Small intestine (tissue), 7 donors: ENCODE data around the gene HEXIM2. TPM values are rescaled to one million over a fixed set of nuclear protein-coding genes. Genes with fewer than 3 reads are reported as not detected.

Source experiments
- DNase-seq, 2 donors: peaks; one replicate each; pipeline versions ENCODE4 v3.0.0 to v3.0.0-alpha.2; 2013
- FAIRE-seq: peaks from 2 replicates; lab custom pipeline; 2012; peaks lifted over from hg19 to GRCh38; lab: Jason Lieb, UNC
- H3K27ac ChIP-seq, 3 donors: one replicate each; pipeline ENCODE4 v1.5.1; 2013; ENCODE audit warnings: low read length in 2 of 3, mild to moderate bottlenecking in 2 of 3, control low read depth in 1 of 3, inconsistent platforms in 1 of 3, low read depth in 1 of 3, moderate library complexity in 1 of 3
- H3K27me3 ChIP-seq, 3 donors: one replicate each; pipeline ENCODE4 v1.6.1; 2013; ENCODE audit warnings: low read length in 3 of 3, inconsistent platforms in 1 of 3; ENCODE audit not compliant: control insufficient read depth in 3 of 3, insufficient read depth in 3 of 3
- H3K36me3 ChIP-seq, 3 donors: one replicate each; pipeline ENCODE4 v1.6.1; 2013; ENCODE audit warnings: low read length in 3 of 3, inconsistent platforms in 1 of 3, low read depth in 1 of 3, mild to moderate bottlenecking in 1 of 3, moderate library complexity in 1 of 3; ENCODE audit not compliant: control insufficient read depth in 3 of 3, insufficient read depth in 2 of 3
- H3K4me1 ChIP-seq, 3 donors: one replicate each; pipeline ENCODE4 v1.6.1; 2013; ENCODE audit warnings: low read length in 2 of 3, inconsistent platforms in 1 of 3, low read depth in 1 of 3, mild to moderate bottlenecking in 1 of 3, moderate library complexity in 1 of 3; ENCODE audit not compliant: control insufficient read depth in 3 of 3, insufficient read depth in 2 of 3
- H3K4me3 ChIP-seq, 3 donors: one replicate each; pipeline ENCODE4 v1.5.1; 2013; ENCODE audit warnings: low read length in 3 of 3, control low read depth in 1 of 3, inconsistent platforms in 1 of 3, low read depth in 1 of 3, mild to moderate bottlenecking in 1 of 3, moderate library complexity in 1 of 3
- H3K9me3 ChIP-seq, 2 donors: one replicate each; pipeline ENCODE4 v1.6.1; 2013; ENCODE audit warnings: low read depth in 1 of 2, low read length in 1 of 2; ENCODE audit not compliant: control insufficient read depth in 2 of 2, insufficient read depth in 1 of 2
- WGBS, 3 donors: extraction: QIAGEN DNeasy Blood & Tissue Kit; methylation state at CpG; one replicate each; pipeline ENCODE4 v1.1.7; 2013; 5-methylcytosine and 5-hydroxymethylcytosine counted together
- polyA plus RNA-seq, 4 donors: library from polyadenylated mRNA; stranded (reverse) in 3 of 4; unstranded in 1 of 4; fragments of 200-250 nt in 3 of 4; fragments of 120-200 nt in 1 of 4; gene quantifications; one replicate each; pipeline versions ENCODE4 v1.2.1 to v1.2.3, GENCODE V29; 2013
- donor health status: healthy with polysubstance abuse.
- donor health status: control.
- donor health status: control.
- donor health status: Bipolar disorder and iron deficiency.
- donor health status: healthy.

The HEXIM2 gene
- polyA plus RNA-seq, 4 donors = 11.2 to 13.3 (median 12.1) TPM

GRCh38 chr17:45162025-45162687 lies 481 bp downstream of the HEXIM2 start:
- FAIRE-seq = no peak

GRCh38 chr17:45164734-45165269 lies 3.1 kb downstream of the HEXIM2 start:
- Histone ChIP-seq H3K4me3 (no peak overlapping the region), H3K27me3 (no peaks in the 10 kb centered on the region), H3K4me1 (peaks cover 0 to 21% (median 3%) of the 10 kb centered on the region in 3 donors), H3K36me3 (peaks cover 0 to 25% (median 3%) of the 10 kb centered on the region in 3 donors), H3K9me3 (no peaks in the 10 kb centered on the region), H3K27ac (no peak overlapping the region)
- FAIRE-seq (no peak), DNase-seq (no peak)
- WGBS, 3 donors = 92 to 94% (median 93%) methylated on average over 7 of the region's 7 CpGs

More at GRCh38 chr17:45162025-45162687, 481 bp downstream of the HEXIM2 start:
- peaks cover 0 to 17% (median 0%) of the 10 kb centered on the region in 3 donors for H3K36me3 ChIP-seq
- WGBS, 3 donors = 49 to 57% (median 53%) methylated on average over 9 of the region's 9 CpGs
- peak overlapping the region in 2 of 3 donors; percentile 12 to 70 for H3K27ac ChIP-seq
- peak overlapping the region in 2 of 3 donors; percentile 32 to 49 for H3K4me3 ChIP-seq
- no peak for DNase-seq
- H3K4me1 ChIP-seq = peaks cover 2 to 35% (median 5%) of the 10 kb centered on the region in 3 donors
- H3K27me3 ChIP-seq = no peaks in the 10 kb centered on the region
- no peaks in the 10 kb centered on the region for H3K9me3 ChIP-seq

- DNase-seq (no peak), FAIRE-seq (no peak)
- Histone ChIP-seq H3K4me3 (no peak overlapping the region), H3K27me3 (no peaks in the 10 kb centered on the region), H3K9me3 (no peaks in the 10 kb centered on the region), H3K36me3 (peaks cover 0 to 29% (median 3%) of the 10 kb centered on the region in 3 donors), H3K27ac (peak overlapping the region in 1 of 3 donors; percentile 95), H3K4me1 (peaks cover 5 to 50% (median 9%) of the 10 kb centered on the region in 3 donors)
- WGBS, 3 donors = 93 to 96% (median 95%) methylated on average over 42 to 43 of the region's 43 CpGs
Measured at GRCh38 chr17:45168991-45169752, 7.5 kb downstream of the HEXIM2 start.

DNA sequence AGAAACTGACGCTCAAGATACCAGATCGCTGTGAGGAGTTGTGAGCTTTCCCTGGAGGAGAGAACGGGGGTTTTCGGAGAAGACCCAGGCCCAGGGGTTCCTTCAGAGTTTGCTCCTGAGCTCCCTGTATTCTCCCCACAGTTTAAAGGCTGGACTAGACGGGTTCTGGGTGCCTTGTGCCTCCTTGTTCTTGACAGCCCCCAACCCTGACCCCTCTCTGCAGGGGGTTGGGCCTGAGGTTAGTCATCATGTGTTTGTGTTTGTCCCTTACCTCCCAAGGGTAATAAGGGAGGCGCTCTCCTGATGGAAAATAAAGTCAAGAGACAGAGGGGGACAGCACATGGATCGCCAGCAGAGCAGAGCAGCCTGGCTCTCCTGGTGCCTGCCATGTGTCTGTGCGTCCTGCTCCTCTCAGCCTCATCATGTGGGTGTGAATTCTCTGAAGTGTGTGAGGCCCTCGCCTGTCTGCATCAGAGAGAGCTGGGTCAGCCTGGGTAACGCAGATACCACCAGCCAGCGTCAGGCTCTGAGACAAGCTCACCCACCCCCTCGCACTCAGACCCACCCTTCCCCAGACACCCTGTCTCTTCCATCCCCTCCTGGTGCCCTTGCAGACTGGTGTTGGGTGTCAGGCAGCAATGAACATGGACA lies 8.7 kb downstream of the HEXIM2 start:
- no peak for FAIRE-seq
- 84 to 92% (median 85%) methylated on average over 12 of the region's 12 CpGs for WGBS, 3 donors

GRCh38 chr17:45170931-45171337 lies 9.3 kb downstream of the HEXIM2 start:
- no peaks in the 10 kb centered on the region for H3K27me3 ChIP-seq
- peak overlapping the region; percentile 69 to 95 (median 73) for H3K27ac ChIP-seq
- H3K4me1 ChIP-seq = peaks cover 5 to 61% (median 9%) of the 10 kb centered on the region in 3 donors
- no peak for DNase-seq
- no peak overlapping the region for H3K4me3 ChIP-seq
- H3K9me3 ChIP-seq = no peaks in the 10 kb centered on the region
- FAIRE-seq = no peak
- peaks cover 0 to 19% (median 3%) of the 10 kb centered on the region in 3 donors for H3K36me3 ChIP-seq
- WGBS, 3 donors = 26 to 43% (median 32%) methylated on average over 5 of the region's 5 CpGs

More for the DNA sequence above, 8.7 kb downstream of the HEXIM2 start:
- H3K4me1 ChIP-seq = peaks cover 5 to 56% (median 9%) of the 10 kb centered on the region in 3 donors
- H3K27ac ChIP-seq = peak overlapping the region; percentile 21 to 95 (median 73)
- H3K27me3 ChIP-seq = no peaks in the 10 kb centered on the region
- peaks cover 0 to 19% (median 3%) of the 10 kb centered on the region in 3 donors for H3K36me3 ChIP-seq
- H3K9me3 ChIP-seq = no peaks in the 10 kb centered on the region
- no peak overlapping the region for H3K4me3 ChIP-seq
- no peak for DNase-seq

- 9 to 39% (median 33%) methylated on average over 19 to 20 of the region's 20 CpGs for WGBS, 3 donors
- H3K9me3 ChIP-seq = no peaks in the 10 kb centered on the region
- H3K27ac ChIP-seq = peak overlapping the region; percentile 69 to 95 (median 73)
- peaks cover 5 to 64% (median 9%) of the 10 kb centered on the region in 3 donors for H3K4me1 ChIP-seq
- peaks cover 0 to 19% (median 3%) of the 10 kb centered on the region in 3 donors for H3K36me3 ChIP-seq
- no peaks in the 10 kb centered on the region for H3K27me3 ChIP-seq
- DNase-seq = peak; percentile 85 to 94
- FAIRE-seq = no peak
- H3K4me3 ChIP-seq = no peak overlapping the region
Measured at GRCh38 chr17:45171338-45172231, 9.9 kb downstream of the HEXIM2 start.

GRCh38 chr17:45172232-45172540 lies 10.5 kb downstream of the HEXIM2 start:
- H3K4me3 ChIP-seq = peak overlapping the region in 1 of 3 donors; percentile 3
- H3K27ac ChIP-seq = peak overlapping the region; percentile 69 to 95 (median 73)
- no peak for FAIRE-seq
- WGBS, 3 donors = 57 to 63% (median 63%) methylated on average over 5 of the region's 5 CpGs
- no peaks in the 10 kb centered on the region for H3K9me3 ChIP-seq
- H3K27me3 ChIP-seq = no peaks in the 10 kb centered on the region
- peaks cover 5 to 64% (median 9%) of the 10 kb centered on the region in 3 donors for H3K4me1 ChIP-seq
- H3K36me3 ChIP-seq = peaks cover 0 to 19% (median 3%) of the 10 kb centered on the region in 3 donors
- no peak for DNase-seq
